GM18861 (cell line): Measurements from ENCODE around the gene LCN10.

Experiments
- ATAC-seq: cut with Tn5 transposase; IDR thresholded peaks from one replicate; pipeline ENCODE4 v1.9.1; 2021; ENCODE audit not compliant: unreplicated experiment

Gene LCN10

GRCh38 chr9:136740491-136740890 is 2.2 kb downstream of the LCN10 start:
- ATAC-seq = no peak

GRCh38 chr9:136740069-136740468 is 2.7 kb downstream of the LCN10 start:
- ATAC-seq = no peak

GRCh38 chr9:136739509-136739908 is 3.2 kb downstream of the LCN10 start:
- no peak for ATAC-seq

- ATAC-seq = no peak
Observed at GRCh38 chr9:136738960-136739359, 3.8 kb downstream of the LCN10 start.

- ATAC-seq = no peak
Observed at GRCh38 chr9:136735812-136736480, 6.8 kb downstream of the LCN10 start.

GRCh38 chr9:136734837-136735496 is 7.8 kb downstream of the LCN10 start:
- no peak for ATAC-seq

GRCh38 chr9:136733611-136734010 is 9.1 kb downstream of the LCN10 start:
- ATAC-seq = no peak

- no peak for ATAC-seq
Observed at GRCh38 chr9:136732444-136733178, 10.1 kb downstream of the LCN10 start.

GRCh38 chr9:136729926-136730325 is 12.8 kb downstream of the LCN10 start:
- ATAC-seq = no peak

- ATAC-seq = no peak
Observed at GRCh38 chr9:136729144-136729543, 13.6 kb downstream of the LCN10 start.

- peak; percentile 9 for ATAC-seq
Observed at GRCh38 chr9:136728548-136729123, 14.1 kb downstream of the LCN10 start.

GRCh38 chr9:136728080-136728547 is 14.6 kb downstream of the LCN10 start:
- ATAC-seq = peak; percentile 51

- ATAC-seq = no peak
Observed at GRCh38 chr9:136726631-136727191, 16.0 kb downstream of the LCN10 start.

- ATAC-seq = no peak
Observed at GRCh38 chr9:136726118-136726517, 16.6 kb downstream of the LCN10 start.

- ATAC-seq = no peak
Observed at GRCh38 chr9:136725612-136726011, 17.1 kb downstream of the LCN10 start.

GRCh38 chr9:136724772-136725171 is 18.0 kb downstream of the LCN10 start:
- ATAC-seq = no peak

GRCh38 chr9:136723989-136724388 is 18.8 kb downstream of the LCN10 start:
- no peak for ATAC-seq

GRCh38 chr9:136723362-136723976 is 19.3 kb downstream of the LCN10 start:
- no peak for ATAC-seq

GRCh38 chr9:136722969-136723356 is 19.8 kb downstream of the LCN10 start:
- ATAC-seq = no peak

GRCh38 chr9:136722093-136722968 is 20.4 kb downstream of the LCN10 start:
- no peak for ATAC-seq
